ENCODE data around the gene MPPED2.

MPPED2 gene

GRCh38 chr11:30561691-30562415, 24.3 kb downstream of the MPPED2 start:
- TF ChIP-seq TCF12 (IDR thresholded peaks at IDR 0.05; ENCODE audit: low read depth) (no peak), TEAD4 (IDR thresholded peaks at IDR 0.05) (no peak), USF1 (IDR thresholded peaks at IDR 0.05) (no peak), CREB1 (IDR thresholded peaks at IDR 0.05; ENCODE audit: low read depth) (no peak), EGR1 (IDR thresholded peaks at IDR 0.05) (no peak), YY1 (IDR thresholded peaks at IDR 0.05; ENCODE audit: low read depth) (no peak), MAX (IDR thresholded peaks at IDR 0.05) (no peak), TAF1 (IDR thresholded peaks at IDR 0.05; ENCODE audit: low read depth) (no peak), EP300 (IDR thresholded peaks at IDR 0.05; ENCODE audit: borderline replicate concordance) (no peak), FOXM1 (IDR thresholded peaks at IDR 0.05; ENCODE audit: borderline replicate concordance, low read depth) (no peak), REST (IDR thresholded peaks at IDR 0.05; ENCODE audit: low read depth) (no peak), RAD21 (IDR thresholded peaks at IDR 0.05; ENCODE audit: low read depth) (no peak), NFIC (IDR thresholded peaks at IDR 0.05) (no peak), ZBTB7A (IDR thresholded peaks at IDR 0.05; ENCODE audit: low read depth) (no peak), CEBPB (IDR thresholded peaks at IDR 0.05) (no peak)

GRCh38 chr11:30560206-30561106, 25.7 kb downstream of the MPPED2 start:
- TF ChIP-seq TAF1 (IDR thresholded peaks at IDR 0.05; ENCODE audit: low read depth) (no peak), EGR1 (IDR thresholded peaks at IDR 0.05) (no peak), CEBPB (IDR thresholded peaks at IDR 0.05) (no peak), FOXM1 (IDR thresholded peaks at IDR 0.05; ENCODE audit: borderline replicate concordance, low read depth) (no peak), TCF12 (IDR thresholded peaks at IDR 0.05; ENCODE audit: low read depth) (no peak), USF1 (IDR thresholded peaks at IDR 0.05) (no peak), CREB1 (IDR thresholded peaks at IDR 0.05; ENCODE audit: low read depth) (no peak), RAD21 (IDR thresholded peaks at IDR 0.05; ENCODE audit: low read depth) (no peak), MAX (IDR thresholded peaks at IDR 0.05) (no peak), EP300 (IDR thresholded peaks at IDR 0.05; ENCODE audit: borderline replicate concordance) (no peak), ZBTB7A (IDR thresholded peaks at IDR 0.05; ENCODE audit: low read depth) (no peak), TEAD4 (IDR thresholded peaks at IDR 0.05) (no peak), YY1 (IDR thresholded peaks at IDR 0.05; ENCODE audit: low read depth) (no peak)

GRCh38 chr11:30559004-30559403, 27.1 kb downstream of the MPPED2 start:
- TF ChIP-seq CEBPB (IDR thresholded peaks at IDR 0.05): no peak
- TF ChIP-seq ZBTB7A (IDR thresholded peaks at IDR 0.05; ENCODE audit: low read depth): no peak
- TF ChIP-seq REST (IDR thresholded peaks at IDR 0.05; ENCODE audit: low read depth): no peak
- no peak for TF ChIP-seq EGR1 (IDR thresholded peaks at IDR 0.05)
- no peak for TF ChIP-seq CREB1 (IDR thresholded peaks at IDR 0.05; ENCODE audit: low read depth)
- no peak for TF ChIP-seq EP300 (IDR thresholded peaks at IDR 0.05; ENCODE audit: borderline replicate concordance)
- no peak for TF ChIP-seq YY1 (IDR thresholded peaks at IDR 0.05; ENCODE audit: low read depth)
- TF ChIP-seq TCF12 (IDR thresholded peaks at IDR 0.05; ENCODE audit: low read depth): no peak
- no peak for TF ChIP-seq NFIC (IDR thresholded peaks at IDR 0.05)
- no peak for TF ChIP-seq TAF1 (IDR thresholded peaks at IDR 0.05; ENCODE audit: low read depth)
- TF ChIP-seq USF1 (IDR thresholded peaks at IDR 0.05): no peak
- TF ChIP-seq FOXM1 (IDR thresholded peaks at IDR 0.05; ENCODE audit: borderline replicate concordance, low read depth): no peak
- no peak for TF ChIP-seq MAX (IDR thresholded peaks at IDR 0.05)

GRCh38 chr11:30553521-30554110, 32.5 kb downstream of the MPPED2 start:
- TF ChIP-seq TEAD4 (IDR thresholded peaks at IDR 0.05) (no peak), NFIC (IDR thresholded peaks at IDR 0.05) (no peak), RAD21 (IDR thresholded peaks at IDR 0.05; ENCODE audit: low read depth) (no peak), ZBTB7A (IDR thresholded peaks at IDR 0.05; ENCODE audit: low read depth) (no peak), USF1 (IDR thresholded peaks at IDR 0.05) (no peak), MAX (IDR thresholded peaks at IDR 0.05) (no peak), TCF12 (IDR thresholded peaks at IDR 0.05; ENCODE audit: low read depth) (no peak), FOXM1 (IDR thresholded peaks at IDR 0.05; ENCODE audit: borderline replicate concordance, low read depth) (no peak), TAF1 (IDR thresholded peaks at IDR 0.05; ENCODE audit: low read depth) (no peak), EGR1 (IDR thresholded peaks at IDR 0.05) (no peak), CREB1 (IDR thresholded peaks at IDR 0.05; ENCODE audit: low read depth) (no peak), YY1 (IDR thresholded peaks at IDR 0.05; ENCODE audit: low read depth) (no peak), CEBPB (IDR thresholded peaks at IDR 0.05) (no peak), EP300 (IDR thresholded peaks at IDR 0.05; ENCODE audit: borderline replicate concordance) (no peak), REST (IDR thresholded peaks at IDR 0.05; ENCODE audit: low read depth) (no peak)

Data from Ishikawa (cell line).